ENCODE results near the gene ST3GAL4. TPM values are rescaled to one million over a fixed set of nuclear protein-coding genes. Genes with fewer than 3 reads are reported as not detected.
"Not testable (repeated sequence)": the region's sequence is repeated elsewhere in the genome, so short reads cannot be mapped to it uniquely, and the experiment has no call there.

ST3GAL4 gene
- total RNA-seq, 2 experiments from 2014 or later, result 9.8 to 10.7 TPM

DNA sequence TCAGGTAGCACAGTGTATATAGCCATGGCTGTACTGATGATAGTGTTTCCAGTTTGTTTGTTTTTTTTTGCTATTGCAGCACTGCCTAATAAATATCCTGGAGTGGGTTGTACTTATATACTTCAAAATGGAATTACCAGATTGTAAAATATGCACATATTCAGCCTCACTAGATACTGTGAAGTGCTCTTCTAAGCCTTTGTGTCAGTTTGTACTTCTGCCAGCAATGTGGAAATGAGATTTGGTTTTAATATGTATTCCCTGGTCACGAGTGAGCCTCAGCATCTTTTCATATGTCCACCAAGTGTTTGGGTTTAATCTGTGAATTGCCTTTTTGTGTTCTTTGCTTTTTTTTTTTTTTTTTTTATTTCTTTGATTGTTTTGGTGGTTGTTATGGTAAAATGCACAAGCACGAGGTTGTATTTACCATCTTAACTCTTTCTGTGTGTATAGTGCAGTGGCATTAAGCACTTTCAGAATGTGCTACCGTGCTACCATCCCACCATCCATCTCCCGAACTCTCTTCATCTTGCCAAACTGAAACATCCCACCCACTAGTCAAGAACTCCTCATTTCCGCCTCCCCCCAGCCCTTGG is 34.9 kb downstream of the ST3GAL4 start:
- Mint-ChIP-seq H3K4me1 (ENCODE audit: low read depth) (no peaks in the 10 kb centered on the region), H3K36me3 (no peaks in the 10 kb centered on the region), H3K27me3 (no peaks in the 10 kb centered on the region), H3K27ac (no peak overlapping the region), H3K4me3 (no peak overlapping the region), H3K9me3 (no peaks in the 10 kb centered on the region)
- POLR2A ChIA-PET, result no interaction called here
- intact Hi-C loops (cut with micrococcal nuclease), result no loop called here
- no peak for DNase-seq
- CTCF ChIA-PET, result no interaction called here

- Mint-ChIP-seq H3K36me3 (no peaks in the 10 kb centered on the region), H3K4me3 (no peak overlapping the region), H3K9me3 (no peaks in the 10 kb centered on the region), H3K27me3 (no peaks in the 10 kb centered on the region), H3K4me1 (ENCODE audit: low read depth) (no peaks in the 10 kb centered on the region), H3K27ac (no peak overlapping the region)
- no peak for DNase-seq
- POLR2A ChIA-PET, result no interaction called here
- CTCF ChIA-PET, result no interaction called here
- intact Hi-C loops (cut with micrococcal nuclease), result no loop called here
Measured at GRCh38 chr11:126391286-126391954, 35.9 kb downstream of the ST3GAL4 start.

DNA sequence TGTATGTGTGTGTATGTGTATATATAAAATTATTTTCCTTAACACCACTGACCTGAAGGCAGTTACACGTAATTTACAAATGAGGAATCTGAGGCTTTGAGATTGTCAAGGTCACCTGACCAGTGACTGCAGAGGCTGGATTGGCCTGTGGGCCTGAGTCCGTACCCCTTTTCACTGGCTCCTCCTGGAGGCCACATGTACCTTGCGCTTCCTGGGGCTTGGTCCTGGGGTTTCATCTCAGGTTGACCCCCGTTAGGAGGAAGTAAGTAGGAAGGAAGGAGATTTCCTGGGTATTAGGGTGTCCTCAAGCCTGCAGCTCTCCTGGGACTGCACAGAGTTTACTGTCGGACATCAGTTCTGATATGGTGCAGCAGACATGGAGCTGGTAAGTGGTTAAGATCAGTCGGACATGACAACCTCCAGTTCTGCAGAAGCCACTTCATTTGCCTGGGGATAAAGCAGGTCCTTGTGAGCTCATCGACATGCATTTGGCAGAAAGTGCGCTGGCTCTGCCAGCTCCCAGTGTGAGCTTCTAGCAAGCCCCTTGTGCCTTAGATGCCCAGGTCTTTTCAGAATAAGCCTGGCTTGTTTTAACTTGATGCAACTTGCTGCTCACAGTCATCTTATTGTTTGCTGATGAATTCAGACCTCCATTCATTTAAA is 36.6 kb downstream of the ST3GAL4 start:
- intact Hi-C loops (cut with micrococcal nuclease), result no loop called here
- CTCF ChIA-PET, result no interaction called here
- POLR2A ChIA-PET, result no interaction called here
- no peak for DNase-seq
- H3K27ac Mint-ChIP-seq, result no peak overlapping the region
- no peaks in the 10 kb centered on the region for H3K9me3 Mint-ChIP-seq
- H3K27me3 Mint-ChIP-seq, result no peaks in the 10 kb centered on the region
- no peak overlapping the region for H3K4me3 Mint-ChIP-seq
- no peaks in the 10 kb centered on the region for H3K4me1 Mint-ChIP-seq (ENCODE audit: low read depth)
- no peaks in the 10 kb centered on the region for H3K36me3 Mint-ChIP-seq

DNA sequence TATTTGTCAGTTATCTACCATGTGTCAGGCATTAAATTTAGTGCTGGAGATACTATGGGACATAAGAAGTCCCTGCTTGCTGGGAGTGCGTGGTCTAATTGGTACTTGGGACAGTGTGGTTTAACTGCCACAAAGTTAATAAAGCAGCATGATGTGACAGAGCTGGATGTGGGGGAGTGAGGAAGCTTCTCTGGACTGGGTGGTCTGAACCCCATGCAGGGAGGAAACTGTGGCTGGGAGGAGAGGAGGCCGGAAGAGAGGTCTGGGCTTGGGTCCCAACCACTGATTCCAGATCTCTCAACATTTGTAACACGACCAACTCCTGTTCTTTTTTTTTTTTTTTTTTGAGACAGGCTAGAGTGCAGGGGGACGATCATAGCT is 37.1 kb downstream of the ST3GAL4 start:
- CTCF ChIA-PET, result no interaction called here

GRCh38 chr11:126393143-126393542 is 37.7 kb downstream of the ST3GAL4 start:
- DNase-seq, result no peak
- no peaks in the 10 kb centered on the region for H3K36me3 Mint-ChIP-seq
- H3K9me3 Mint-ChIP-seq, result no peaks in the 10 kb centered on the region
- intact Hi-C loops (cut with micrococcal nuclease), result no loop called here
- no peaks in the 10 kb centered on the region for H3K27me3 Mint-ChIP-seq
- ChIA-PET CTCF (no interaction called here), POLR2A (no interaction called here)
- H3K4me1 Mint-ChIP-seq (ENCODE audit: low read depth), result no peaks in the 10 kb centered on the region
- H3K4me3 Mint-ChIP-seq, result no peak overlapping the region
- H3K27ac Mint-ChIP-seq, result no peak overlapping the region

More for the DNA sequence above, 37.1 kb downstream of the ST3GAL4 start:
- Mint-ChIP-seq H3K27ac (no peak overlapping the region), H3K4me3 (no peak overlapping the region), H3K27me3 (no peaks in the 10 kb centered on the region), H3K4me1 (ENCODE audit: low read depth) (no peaks in the 10 kb centered on the region), H3K36me3 (no peaks in the 10 kb centered on the region), H3K9me3 (no peaks in the 10 kb centered on the region)
- no peak for DNase-seq
- POLR2A ChIA-PET, result no interaction called here
- intact Hi-C loops (cut with micrococcal nuclease), result no loop called here

- Mint-ChIP-seq H3K4me1 (ENCODE audit: low read depth) (no peaks in the 10 kb centered on the region), H3K9me3 (no peaks in the 10 kb centered on the region), H3K27ac (no peak overlapping the region), H3K4me3 (no peak overlapping the region), H3K36me3 (no peaks in the 10 kb centered on the region), H3K27me3 (no peaks in the 10 kb centered on the region)
- DNase-seq, result no peak
- ChIA-PET POLR2A (no interaction called here), CTCF (no interaction called here)
- intact Hi-C loops (cut with micrococcal nuclease), result no loop called here
Measured at GRCh38 chr11:126394036-126394435, 38.5 kb downstream of the ST3GAL4 start.

GRCh38 chr11:126394634-126395072 is 39.2 kb downstream of the ST3GAL4 start:
- H3K4me1 Mint-ChIP-seq (ENCODE audit: low read depth); H3K9me3 Mint-ChIP-seq; H3K4me3 Mint-ChIP-seq; POLR2A ChIA-PET; intact Hi-C loops (cut with micrococcal nuclease); H3K36me3 Mint-ChIP-seq; DNase-seq; H3K27me3 Mint-ChIP-seq; CTCF ChIA-PET; H3K27ac Mint-ChIP-seq: not testable (repeated sequence)

GRCh38 chr11:126395784-126396183 is 40.3 kb downstream of the ST3GAL4 start:
- POLR2A ChIA-PET; H3K4me3 Mint-ChIP-seq; intact Hi-C loops (cut with micrococcal nuclease); H3K9me3 Mint-ChIP-seq; H3K36me3 Mint-ChIP-seq; H3K27me3 Mint-ChIP-seq; H3K27ac Mint-ChIP-seq; DNase-seq; CTCF ChIA-PET; H3K4me1 Mint-ChIP-seq (ENCODE audit: low read depth): not testable (repeated sequence)

- DNase-seq; CTCF ChIA-PET; intact Hi-C loops (cut with micrococcal nuclease); H3K27ac Mint-ChIP-seq; H3K27me3 Mint-ChIP-seq; H3K36me3 Mint-ChIP-seq; H3K4me1 Mint-ChIP-seq (ENCODE audit: low read depth); H3K4me3 Mint-ChIP-seq; POLR2A ChIA-PET; H3K9me3 Mint-ChIP-seq: not testable (repeated sequence)
Measured at GRCh38 chr11:126396266-126396665, 40.8 kb downstream of the ST3GAL4 start.

- intact Hi-C loops (cut with micrococcal nuclease), result no loop called here
- no peaks in the 10 kb centered on the region for H3K27me3 Mint-ChIP-seq
- DNase-seq, result no peak
- H3K4me1 Mint-ChIP-seq (ENCODE audit: low read depth), result no peaks in the 10 kb centered on the region
- ChIA-PET POLR2A (no interaction called here), CTCF (no interaction called here)
- no peak overlapping the region for H3K27ac Mint-ChIP-seq
- H3K9me3 Mint-ChIP-seq, result no peaks in the 10 kb centered on the region
- H3K36me3 Mint-ChIP-seq, result no peaks in the 10 kb centered on the region
- no peak overlapping the region for H3K4me3 Mint-ChIP-seq
Measured at GRCh38 chr11:126396965-126397364, 41.5 kb downstream of the ST3GAL4 start.

DNA sequence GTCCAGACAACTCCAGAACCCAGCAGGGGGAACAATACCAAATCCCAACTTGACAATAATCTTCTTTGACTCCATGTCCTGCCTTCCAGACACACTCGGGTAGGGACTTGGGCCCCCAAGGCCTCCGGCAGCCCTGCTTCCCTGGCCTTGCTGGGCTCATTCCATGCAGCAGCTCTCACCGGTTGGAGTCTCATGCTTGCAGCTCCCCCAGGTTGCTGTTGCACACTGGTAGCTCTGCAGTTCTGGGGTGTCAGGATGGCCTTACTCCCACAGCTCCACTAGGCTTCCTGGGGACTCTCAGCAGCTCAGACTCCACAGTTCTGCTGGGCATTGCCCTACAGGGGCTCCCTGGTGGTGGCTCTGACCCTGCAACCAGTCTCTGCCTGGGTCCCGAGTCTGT is 42.8 kb downstream of the ST3GAL4 start:
- CTCF ChIA-PET, result no interaction called here
- Mint-ChIP-seq H3K4me1 (ENCODE audit: low read depth) (no peaks in the 10 kb centered on the region), H3K27me3 (no peaks in the 10 kb centered on the region), H3K4me3 (no peak overlapping the region), H3K9me3 (no peaks in the 10 kb centered on the region), H3K27ac (no peak overlapping the region), H3K36me3 (no peaks in the 10 kb centered on the region)
- POLR2A ChIA-PET, result no interaction called here
- intact Hi-C loops (cut with micrococcal nuclease), result no loop called here
- DNase-seq, result no peak

GRCh38 chr11:126398721-126399120 is 43.2 kb downstream of the ST3GAL4 start:
- intact Hi-C loops (cut with micrococcal nuclease), result no loop called here
- CTCF ChIA-PET, result no interaction called here
- Mint-ChIP-seq H3K27ac (no peak overlapping the region), H3K4me1 (ENCODE audit: low read depth) (no peaks in the 10 kb centered on the region), H3K27me3 (no peaks in the 10 kb centered on the region), H3K36me3 (no peaks in the 10 kb centered on the region), H3K4me3 (no peak overlapping the region), H3K9me3 (no peaks in the 10 kb centered on the region)
- POLR2A ChIA-PET, result no interaction called here
- DNase-seq, result no peak

GRCh38 chr11:126400019-126400418 is 44.5 kb downstream of the ST3GAL4 start:
- intact Hi-C loops (cut with micrococcal nuclease), result no loop called here
- Mint-ChIP-seq H3K27ac (no peak overlapping the region), H3K36me3 (no peaks in the 10 kb centered on the region), H3K9me3 (no peaks in the 10 kb centered on the region), H3K27me3 (no peaks in the 10 kb centered on the region), H3K4me1 (ENCODE audit: low read depth) (no peaks in the 10 kb centered on the region), H3K4me3 (no peak overlapping the region)
- ChIA-PET POLR2A (no interaction called here), CTCF (no interaction called here)
- DNase-seq, result no peak

Data from activated CD4-positive, alpha-beta memory T cell treated with anti-CD3 and anti-CD28 coated beads for 36 hours (primary cell).